ENCODE data around the gene FMNL2.
"Not testable (repeated sequence)": the region's sequence is repeated elsewhere in the genome, so short reads cannot be mapped to it uniquely, and the experiment has no call there.

FMNL2 gene

GRCh38 chr2:152307863-152308262, 27.1 kb upstream of the FMNL2 start:
- H3K4me3 ChIP-seq (ENCODE audit: low read depth, low read length): no peak overlapping the region
- DNase-seq (ENCODE audit: low read depth): no peak
- no peak for TF ChIP-seq CTCF (IDR thresholded peaks at IDR 0.05; ENCODE audit: insufficient read depth, low read depth, low read length, missing control alignments)

GRCh38 chr2:152309352-152310214, 25.4 kb upstream of the FMNL2 start:
- no peak for DNase-seq (ENCODE audit: low read depth)
- H3K4me3 ChIP-seq (ENCODE audit: low read depth, low read length): no peak overlapping the region
- TF ChIP-seq CTCF (IDR thresholded peaks at IDR 0.05; ENCODE audit: insufficient read depth, low read depth, low read length, missing control alignments): no peak

- H3K4me3 ChIP-seq (ENCODE audit: low read depth, low read length): no peak overlapping the region
- DNase-seq (ENCODE audit: low read depth): no peak
- TF ChIP-seq CTCF (IDR thresholded peaks at IDR 0.05; ENCODE audit: insufficient read depth, low read depth, low read length, missing control alignments): no peak
These were observed 15.0 kb upstream of the FMNL2 start for GRCh38 chr2:152319822-152320570.

- no peak for DNase-seq (ENCODE audit: low read depth)
- TF ChIP-seq CTCF (IDR thresholded peaks at IDR 0.05; ENCODE audit: insufficient read depth, low read depth, low read length, missing control alignments): no peak
- no peak overlapping the region for H3K4me3 ChIP-seq (ENCODE audit: low read depth, low read length)
These were observed 14.2 kb upstream of the FMNL2 start for GRCh38 chr2:152320814-152321213.

GRCh38 chr2:152322222-152322621, 12.8 kb upstream of the FMNL2 start:
- H3K4me3 ChIP-seq (ENCODE audit: low read depth, low read length): no peak overlapping the region
- TF ChIP-seq CTCF (IDR thresholded peaks at IDR 0.05; ENCODE audit: insufficient read depth, low read depth, low read length, missing control alignments): no peak
- DNase-seq (ENCODE audit: low read depth): no peak

- H3K4me3 ChIP-seq (ENCODE audit: low read depth, low read length); DNase-seq (ENCODE audit: low read depth): not testable (repeated sequence)
These were observed 9.8 kb upstream of the FMNL2 start for GRCh38 chr2:152325126-152325525.

- no peak for DNase-seq (ENCODE audit: low read depth)
- no peak for TF ChIP-seq CTCF (IDR thresholded peaks at IDR 0.05; ENCODE audit: insufficient read depth, low read depth, low read length, missing control alignments)
- no peak overlapping the region for H3K4me3 ChIP-seq (ENCODE audit: low read depth, low read length)
These were observed 8.3 kb upstream of the FMNL2 start for GRCh38 chr2:152326710-152327109.
